HG02610 (cell line): ENCODE results near the gene MTX2.

Experiments used
- ATAC-seq: cut with Tn5 transposase; IDR thresholded peaks from one replicate; pipeline ENCODE4 v1.9.1; 2021; ENCODE audit warnings: mild to moderate bottlenecking, moderate library complexity; ENCODE audit not compliant: unreplicated experiment

MTX2 gene

GRCh38 chr2:176269319-176270099 lies at the start of gene MTX2:
Gene MTX2 (plus strand): TSS chr2:176269442. CDS start chr2:176269630, 188 bp downstream.
- ATAC-seq: peak; percentile 96

GRCh38 chr2:176227874-176228273 lies 41.4 kb upstream of the MTX2 start:
- no peak for ATAC-seq

GRCh38 chr2:176234156-176234555 lies 35.1 kb upstream of the MTX2 start:
- ATAC-seq: no peak

- no peak for ATAC-seq
Measured at GRCh38 chr2:176234940-176235339, 34.3 kb upstream of the MTX2 start.

GRCh38 chr2:176237456-176237855 lies 31.8 kb upstream of the MTX2 start:
- no peak for ATAC-seq

GRCh38 chr2:176239031-176239430 lies 30.2 kb upstream of the MTX2 start:
- ATAC-seq: no peak

GRCh38 chr2:176240301-176240700 lies 28.9 kb upstream of the MTX2 start:
- no peak for ATAC-seq

GRCh38 chr2:176242276-176242675 lies 27.0 kb upstream of the MTX2 start:
- no peak for ATAC-seq

- no peak for ATAC-seq
Measured at GRCh38 chr2:176246331-176246730, 22.9 kb upstream of the MTX2 start.

GRCh38 chr2:176247859-176248258 lies 21.4 kb upstream of the MTX2 start:
- ATAC-seq: no peak

GRCh38 chr2:176251928-176252327 lies 17.3 kb upstream of the MTX2 start:
- no peak for ATAC-seq

GRCh38 chr2:176260689-176261088 lies 8.6 kb upstream of the MTX2 start:
- no peak for ATAC-seq

- ATAC-seq: no peak
Measured at GRCh38 chr2:176261136-176261535, 8.1 kb upstream of the MTX2 start.

- no peak for ATAC-seq
Measured at GRCh38 chr2:176268976-176269318, 295 bp upstream of the MTX2 start.

GRCh38 chr2:176270100-176270750 lies 983 bp downstream of the MTX2 start:
- peak; percentile 0 for ATAC-seq

GRCh38 chr2:176272870-176273459 lies 3.7 kb downstream of the MTX2 start:
- ATAC-seq: no peak

GRCh38 chr2:176278927-176279326 lies 9.7 kb downstream of the MTX2 start:
- ATAC-seq: no peak

- no peak for ATAC-seq
Measured at GRCh38 chr2:176280156-176280555, 10.9 kb downstream of the MTX2 start.

GRCh38 chr2:176280867-176281658 lies 11.8 kb downstream of the MTX2 start:
- ATAC-seq: no peak

GRCh38 chr2:176283291-176284068 lies 14.2 kb downstream of the MTX2 start:
- no peak for ATAC-seq
